ENCODE results near the gene CAND1.
"Not testable (repeated sequence)": the region's sequence is repeated elsewhere in the genome, so short reads cannot be mapped to it uniquely, and the experiment has no call there.

The CAND1 gene

GRCh38 chr12:67331828-67332227, 62.7 kb downstream of the CAND1 start:
- DNase-seq (ENCODE audit: extremely low spot score) = no peak
- TF ChIP-seq CTCF (IDR thresholded peaks at IDR 0.05; ENCODE audit: control extremely low read depth, extremely low read depth, low read depth, missing control alignments) = no peak
- POLR2A ChIA-PET = no interaction called here
- CTCF ChIA-PET = interaction anchor here (1.8 kb wide), 1 partner anchor 10 kb away, joined by 4 read pairs; no protein-coding TSS in a partner anchor

GRCh38 chr12:67333649-67334048, 64.5 kb downstream of the CAND1 start:
- CTCF ChIA-PET = no interaction called here

GRCh38 chr12:67338426-67338825, 69.3 kb downstream of the CAND1 start:
- ChIA-PET POLR2A (no interaction called here), CTCF (interaction anchor here (1.1 kb wide), 1 partner anchor 10 kb away, joined by 3 read pairs; no protein-coding TSS in a partner anchor)
- DNase-seq (ENCODE audit: extremely low spot score) = no peak
- no peak for TF ChIP-seq CTCF (IDR thresholded peaks at IDR 0.05; ENCODE audit: control extremely low read depth, extremely low read depth, low read depth, missing control alignments)

More at GRCh38 chr12:67333649-67334048, 64.5 kb downstream of the CAND1 start:
- POLR2A ChIA-PET = no interaction called here
- DNase-seq (ENCODE audit: extremely low spot score) = no peak
- TF ChIP-seq CTCF (IDR thresholded peaks at IDR 0.05; ENCODE audit: control extremely low read depth, extremely low read depth, low read depth, missing control alignments) = no peak

- DNase-seq (ENCODE audit: extremely low spot score) = no peak
- no peak for TF ChIP-seq CTCF (IDR thresholded peaks at IDR 0.05; ENCODE audit: control extremely low read depth, extremely low read depth, low read depth, missing control alignments)
- CTCF ChIA-PET = no interaction called here
- POLR2A ChIA-PET = no interaction called here
Observed at GRCh38 chr12:67339530-67339929, 70.4 kb downstream of the CAND1 start.

- DNase-seq (ENCODE audit: extremely low spot score); CTCF ChIA-PET; POLR2A ChIA-PET: not testable (repeated sequence)
Observed at GRCh38 chr12:67341086-67341485, 71.9 kb downstream of the CAND1 start.

GRCh38 chr12:67344979-67345710, 76.0 kb downstream of the CAND1 start:
- TF ChIP-seq CTCF (IDR thresholded peaks at IDR 0.05; ENCODE audit: control extremely low read depth, extremely low read depth, low read depth, missing control alignments) = no peak
- POLR2A ChIA-PET = no interaction called here
- no peak for DNase-seq (ENCODE audit: extremely low spot score)
- CTCF ChIA-PET = interaction anchor here (1.1 to 1.3 kb wide), 2 partner anchors 9 to 11 kb away, joined by 6 read pairs; no protein-coding TSS in a partner anchor

GRCh38 chr12:67348683-67349082, 79.5 kb downstream of the CAND1 start:
- ChIA-PET CTCF (no interaction called here), POLR2A (no interaction called here)
- TF ChIP-seq CTCF (IDR thresholded peaks at IDR 0.05; ENCODE audit: control extremely low read depth, extremely low read depth, low read depth, missing control alignments) = no peak

More at GRCh38 chr12:67348683-67349082, 79.5 kb downstream of the CAND1 start:
- DNase-seq (ENCODE audit: extremely low spot score) = no peak
